Tibial nerve (tissue), 4 donors: ENCODE results near the gene CA5B. TPM values are rescaled to one million over a fixed set of nuclear protein-coding genes. Genes with fewer than 3 reads are reported as not detected.
"Not testable (repeated sequence)": the region's sequence is repeated elsewhere in the genome, so short reads cannot be mapped to it uniquely, and the experiment has no call there.

Experiments
- DNase-seq, 2 donors: peaks; one replicate each; pipeline ENCODE4 v3.0.0-alpha.2; 2019; ENCODE audit warnings: low spot score in 2 of 2
- H3K27ac ChIP-seq, 4 donors: fragments of 200-600 bp; sonication (generic) in 3 of 4; one replicate each; pipeline ENCODE4 v1.5.1; 2017 to 2019; ENCODE audit warnings: mild to moderate bottlenecking in 1 of 4
- H3K27me3 ChIP-seq, 2 donors: fragments of 200-600 bp; sonication (generic) in 1 of 2; one replicate each; pipeline versions ENCODE4 v1.5.1 to v1.6.0; 2017 to 2019
- H3K36me3 ChIP-seq, 3 donors: fragments of 200-600 bp; sonication (generic); one replicate each; pipeline ENCODE4 v1.5.1; 2018 to 2019
- H3K4me1 ChIP-seq, 4 donors: fragments of 200-600 bp; sonication (generic) in 3 of 4; one replicate each; pipeline ENCODE4 v1.5.1; 2017 to 2019
- H3K4me3 ChIP-seq, 4 donors: fragments of 200-600 bp; sonication (generic) in 3 of 4; one replicate each; pipeline ENCODE4 v1.5.1; 2017 to 2019; ENCODE audit warnings: mild to moderate bottlenecking in 1 of 4, moderate library complexity in 1 of 4
- H3K9me3 ChIP-seq, 4 donors: fragments of 200-600 bp; sonication (generic) in 3 of 4; one replicate each; pipeline ENCODE4 v1.5.1; 2017 to 2019
- CTCF ChIP-seq, 5 experiments: fragments of 200-600 bp in 3 of 5; fragments of 450-650 bp in 2 of 5; sonication (generic) in 3 of 5; IDR thresholded peaks; one replicate each; pipeline ENCODE4 v1.5.1; 2016 to 2019; ENCODE audit warnings: antibody characterized with exemption in 5 of 5, mild to moderate bottlenecking in 3 of 5, moderate library complexity in 2 of 5
- EP300 ChIP-seq, 2 donors: sonication (generic); formaldehyde crosslinking; IDR thresholded peaks; one replicate each; pipeline ENCODE4 v1.6.1; 2017; ENCODE audit warnings: antibody characterized with exemption in 2 of 2, mild to moderate bottlenecking in 1 of 2
- POLR2A ChIP-seq, 2 donors: fragments of 450-650 bp; IDR thresholded peaks; one replicate each; pipeline ENCODE4 v1.6.1; 2017; ENCODE audit warnings: antibody characterized with exemption in 2 of 2, mild to moderate bottlenecking in 2 of 2, moderate library complexity in 2 of 2
- WGBS, 2 donors: methylation state at CpG; one replicate each; pipeline ENCODE4 v1.1.5; 2018; 5-methylcytosine and 5-hydroxymethylcytosine counted together
- total RNA-seq, 4 donors: library from RNA; depleted of rRNA; stranded (reverse); fragments of >200 nt; gene quantifications; one replicate each; pipeline ENCODE4 v1.1.0, GENCODE V29; 2016

CA5B gene
- total RNA-seq, 4 donors from 2014 or later: 9.6 to 17.6 (median 12.5) TPM

GRCh38 chrX:15724911-15725310 is 13.2 kb upstream of the CA5B start:
- H3K27ac ChIP-seq: no peak overlapping the region
- H3K36me3 ChIP-seq: no peaks in the 10 kb centered on the region
- no peaks in the 10 kb centered on the region for H3K9me3 ChIP-seq
- 97 to 100% methylated on average over 1 to 2 of the region's 2 CpGs for WGBS, 2 donors
- no peak for DNase-seq
- no peaks in the 10 kb centered on the region for H3K4me1 ChIP-seq
- no peak for TF ChIP-seq POLR2A (IDR thresholded peaks at IDR 0.05)
- H3K4me3 ChIP-seq: no peak overlapping the region
- no peaks in the 10 kb centered on the region for H3K27me3 ChIP-seq

GRCh38 chrX:15731368-15731767 is 6.7 kb upstream of the CA5B start:
- H3K27ac ChIP-seq, H3K4me3 ChIP-seq, H3K4me1 ChIP-seq, H3K36me3 ChIP-seq, DNase-seq, H3K9me3 ChIP-seq, H3K27me3 ChIP-seq: not testable (repeated sequence)
- 86 to 88% methylated on average over 2 to 4 of the region's 4 CpGs for WGBS, 2 donors

- Histone ChIP-seq H3K27me3 (no peaks in the 10 kb centered on the region), H3K4me3 (peak overlapping the region; percentile 5 to 57 (median 24)), H3K27ac (peak overlapping the region in 3 of 4 donors; percentile 34 to 71 (median 60)), H3K4me1 (peaks cover 0 to 11% (median 4%) of the 10 kb centered on the region in 4 donors), H3K36me3 (no peaks in the 10 kb centered on the region), H3K9me3 (no peaks in the 10 kb centered on the region)
- TF ChIP-seq CTCF (IDR thresholded peaks at IDR 0.05) (no peak), EP300 (IDR thresholded peaks at IDR 0.05) (no peak), POLR2A (IDR thresholded peaks at IDR 0.05) (no peak)
- 11 to 21% methylated on average over 14 of the region's 14 CpGs for WGBS, 2 donors
- DNase-seq: no peak
These were observed 696 bp upstream of the CA5B start for GRCh38 chrX:15737190-15737958.

GRCh38 chrX:15739886-15740285 is 1.8 kb downstream of the CA5B start:
- no peaks in the 10 kb centered on the region for H3K27me3 ChIP-seq
- H3K4me1 ChIP-seq: peaks cover 0 to 11% (median 4%) of the 10 kb centered on the region in 4 donors
- TF ChIP-seq POLR2A (IDR thresholded peaks at IDR 0.05) (no peak), EP300 (IDR thresholded peaks at IDR 0.05) (no peak), CTCF (IDR thresholded peaks at IDR 0.05) (no peak)
- H3K36me3 ChIP-seq: no peaks in the 10 kb centered on the region
- H3K4me3 ChIP-seq: no peak overlapping the region
- DNase-seq: no peak
- WGBS, 2 donors: 70 to 78% methylated on average over 3 of the region's 3 CpGs
- H3K9me3 ChIP-seq: no peaks in the 10 kb centered on the region
- no peak overlapping the region for H3K27ac ChIP-seq

GRCh38 chrX:15744181-15744867 is 6.3 kb downstream of the CA5B start:
- peaks cover 0 to 4% (median 0%) of the 10 kb centered on the region in 4 donors for H3K4me1 ChIP-seq
- WGBS, 2 donors: 82 to 87% methylated on average over 7 to 9 of the region's 9 CpGs
- no peaks in the 10 kb centered on the region for H3K36me3 ChIP-seq
- no peak for DNase-seq
- H3K27ac ChIP-seq: no peak overlapping the region
- no peaks in the 10 kb centered on the region for H3K9me3 ChIP-seq
- TF ChIP-seq POLR2A (IDR thresholded peaks at IDR 0.05) (no peak), EP300 (IDR thresholded peaks at IDR 0.05) (no peak), CTCF (IDR thresholded peaks at IDR 0.05) (no peak)
- H3K4me3 ChIP-seq: no peak overlapping the region
- no peaks in the 10 kb centered on the region for H3K27me3 ChIP-seq

GRCh38 chrX:15745179-15745578 is 7.1 kb downstream of the CA5B start:
- no peak for TF ChIP-seq EP300 (IDR thresholded peaks at IDR 0.05)
- TF ChIP-seq POLR2A (IDR thresholded peaks at IDR 0.05): no peak
- no peaks in the 10 kb centered on the region for H3K36me3 ChIP-seq
- no peak overlapping the region for H3K27ac ChIP-seq
- H3K4me1 ChIP-seq: peaks cover 0 to 11% (median 2%) of the 10 kb centered on the region in 4 donors
- no peak for DNase-seq
- H3K27me3 ChIP-seq: no peaks in the 10 kb centered on the region
- H3K9me3 ChIP-seq: no peaks in the 10 kb centered on the region
- 74 to 91% methylated on average over 4 of the region's 4 CpGs for WGBS, 2 donors
- H3K4me3 ChIP-seq: no peak overlapping the region

GRCh38 chrX:15746651-15747050 is 8.6 kb downstream of the CA5B start:
- H3K27ac ChIP-seq, H3K27me3 ChIP-seq, H3K36me3 ChIP-seq, DNase-seq, H3K9me3 ChIP-seq, H3K4me3 ChIP-seq: not testable (repeated sequence)
- WGBS, 2 donors: 85 to 87% methylated on average over 6 of the region's 6 CpGs
- peaks cover 0 to 25% (median 8%) of the 10 kb centered on the region in 4 donors for H3K4me1 ChIP-seq
